Activated CD4-positive, alpha-beta memory T cell treated with anti-CD3 and anti-CD28 coated beads for 36 hours (primary cell): ENCODE measurements around the gene ZC2HC1B. TPM values are rescaled to one million over a fixed set of nuclear protein-coding genes. Genes with fewer than 3 reads are reported as not detected.
"Not testable (repeated sequence)": the region's sequence is repeated elsewhere in the genome, so short reads cannot be mapped to it uniquely, and the experiment has no call there.

Experiments
- CTCF ChIA-PET: fragments of 350-600 bp; sonication (Branson Sonifier 250); formaldehyde crosslinking; loops from one replicate; lab custom pipeline; 2021; ENCODE audit warnings: antibody characterized with exemption, inconsistent platforms; lab: Charles Lee
- POLR2A ChIA-PET: fragments of 350-600 bp; sonication (Branson Sonifier 250); formaldehyde crosslinking; loops from one replicate; lab custom pipeline; 2021; ENCODE audit warnings: antibody characterized with exemption; lab: Charles Lee
- DNase-seq: peaks from one replicate; pipeline ENCODE4 v3.0.0-alpha.2; 2020
- H3K27ac Mint-ChIP-seq: one replicate; pipeline ENCODE4 v1.8.0; 2021; ENCODE audit warnings: mixed read lengths
- H3K27me3 Mint-ChIP-seq: one replicate; pipeline ENCODE4 v1.8.0; 2021; ENCODE audit warnings: mixed read lengths
- H3K36me3 Mint-ChIP-seq: one replicate; pipeline ENCODE4 v1.8.0; 2021; ENCODE audit warnings: mixed read lengths
- H3K4me1 Mint-ChIP-seq: one replicate; pipeline ENCODE4 v1.8.0; 2021; ENCODE audit warnings: low read depth, mixed read lengths
- H3K4me3 Mint-ChIP-seq: one replicate; pipeline ENCODE4 v1.8.0; 2021; ENCODE audit warnings: mild to moderate bottlenecking, mixed read lengths
- H3K9me3 Mint-ChIP-seq: one replicate; pipeline ENCODE4 v1.8.0; 2021; ENCODE audit warnings: mixed read lengths
- intact Hi-C: fragments of 100-400 bp; cut with micrococcal nuclease; formaldehyde crosslinking; loops from one replicate; pipeline ENCODE4 v1.15.1; 2023
- total RNA-seq, 2 experiments: library from RNA; stranded (reverse); gene quantifications; one replicate each; pipeline ENCODE4 v1.2.3, GENCODE V29; 2021

The ZC2HC1B gene
- total RNA-seq, 2 experiments from 2014 or later = 0.24 TPM; not detected in 1

DNA sequence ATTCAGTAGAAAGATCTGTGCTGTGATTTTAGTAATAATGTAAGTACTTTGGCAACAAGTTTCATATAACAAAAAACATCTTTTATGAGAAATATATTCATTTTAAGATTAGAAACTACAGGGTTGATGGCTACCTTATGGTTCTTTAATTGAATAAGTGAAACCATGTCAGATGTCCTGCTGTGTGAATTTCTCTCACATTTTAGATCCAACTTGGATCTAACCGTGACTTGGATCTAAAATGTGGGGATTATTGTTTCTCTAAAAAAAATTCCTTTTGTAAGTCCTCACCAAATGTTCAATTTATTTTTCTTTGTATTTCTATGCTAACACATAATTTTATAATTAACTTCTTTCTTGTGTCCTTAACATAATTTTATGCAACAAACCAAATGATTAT is 30.4 kb downstream of the ZC2HC1B start:
- CTCF ChIA-PET = no interaction called here
- H3K4me1 Mint-ChIP-seq = peaks cover 2% of the 10 kb centered on the region
- no peaks in the 10 kb centered on the region for H3K36me3 Mint-ChIP-seq
- POLR2A ChIA-PET = no interaction called here
- no peak overlapping the region for H3K4me3 Mint-ChIP-seq
- intact Hi-C loops = no loop called here
- no peak for DNase-seq
- no peaks in the 10 kb centered on the region for H3K9me3 Mint-ChIP-seq
- H3K27ac Mint-ChIP-seq = no peak overlapping the region
- H3K27me3 Mint-ChIP-seq = no peaks in the 10 kb centered on the region

DNA sequence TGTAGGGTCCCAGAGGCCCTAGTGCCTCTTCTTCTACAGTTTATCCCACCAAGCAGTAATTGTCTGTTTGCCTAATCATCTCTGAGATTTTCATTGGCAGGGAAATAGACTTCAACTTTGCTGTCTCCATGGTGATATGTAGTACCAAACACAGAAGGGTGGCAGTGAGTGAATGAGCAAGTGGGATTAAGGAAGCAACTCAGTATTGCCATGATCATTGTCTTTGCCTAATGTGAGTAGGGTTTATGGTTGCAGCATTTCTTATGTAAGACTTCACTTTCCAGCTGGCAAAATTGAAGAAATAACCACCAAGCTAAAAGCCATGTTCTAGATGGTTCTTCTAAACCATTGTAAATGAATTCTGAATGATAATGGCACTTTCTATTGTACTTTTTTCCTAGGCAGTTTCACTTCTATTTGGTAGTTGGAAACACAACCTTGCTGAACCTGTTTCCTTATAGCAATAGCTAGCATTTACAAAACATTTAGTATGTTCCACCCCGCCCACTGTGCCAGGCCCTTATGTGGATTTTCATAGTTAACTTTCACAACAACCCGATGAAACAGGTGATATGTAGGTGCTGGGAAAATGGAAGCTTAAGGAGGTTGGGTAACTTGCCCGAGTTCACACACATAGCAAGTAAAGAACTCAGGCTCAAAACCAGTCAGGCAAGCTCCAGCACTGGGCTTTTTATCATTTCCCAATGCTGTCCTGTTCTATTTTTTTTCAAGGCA is 32.0 kb downstream of the ZC2HC1B start:
- no peak for DNase-seq
- ChIA-PET POLR2A (no interaction called here), CTCF (interaction anchor here (1.2 kb wide), 1 partner anchor 13 kb away, joined by 3 read pairs; no protein-coding TSS in a partner anchor)
- H3K4me1 Mint-ChIP-seq = peaks cover 2% of the 10 kb centered on the region
- no peak overlapping the region for H3K4me3 Mint-ChIP-seq
- intact Hi-C loops = no loop called here
- H3K27ac Mint-ChIP-seq = no peak overlapping the region
- H3K36me3 Mint-ChIP-seq = no peaks in the 10 kb centered on the region
- H3K9me3 Mint-ChIP-seq = no peaks in the 10 kb centered on the region
- H3K27me3 Mint-ChIP-seq = no peaks in the 10 kb centered on the region

DNA sequence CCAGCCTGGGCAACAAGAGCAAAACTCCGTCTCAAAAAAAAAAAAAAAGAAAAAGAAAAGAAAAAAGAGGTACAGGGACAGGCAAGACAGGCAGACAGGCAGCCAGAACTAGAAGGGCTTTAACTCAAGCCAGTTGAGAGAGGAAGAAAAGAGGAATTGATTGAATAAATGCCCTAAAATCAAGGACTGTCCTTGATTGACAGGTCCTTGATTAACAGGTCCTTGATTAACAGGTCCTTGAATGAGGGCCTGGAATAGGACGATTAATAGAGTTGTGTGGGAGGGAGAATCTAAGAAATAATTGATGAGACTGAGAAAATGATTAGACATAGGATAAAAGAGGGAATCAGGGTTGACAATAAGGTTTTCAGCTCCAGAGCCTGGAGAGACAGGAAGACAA is 36.1 kb downstream of the ZC2HC1B start:
- CTCF ChIA-PET = no interaction called here
- no peak overlapping the region for H3K4me3 Mint-ChIP-seq
- H3K4me1 Mint-ChIP-seq = peaks cover 13% of the 10 kb centered on the region
- no peaks in the 10 kb centered on the region for H3K36me3 Mint-ChIP-seq
- no peaks in the 10 kb centered on the region for H3K27me3 Mint-ChIP-seq
- intact Hi-C loops = no loop called here
- H3K27ac Mint-ChIP-seq = no peak overlapping the region
- H3K9me3 Mint-ChIP-seq = no peaks in the 10 kb centered on the region
- POLR2A ChIA-PET = no interaction called here
- no peak for DNase-seq

DNA sequence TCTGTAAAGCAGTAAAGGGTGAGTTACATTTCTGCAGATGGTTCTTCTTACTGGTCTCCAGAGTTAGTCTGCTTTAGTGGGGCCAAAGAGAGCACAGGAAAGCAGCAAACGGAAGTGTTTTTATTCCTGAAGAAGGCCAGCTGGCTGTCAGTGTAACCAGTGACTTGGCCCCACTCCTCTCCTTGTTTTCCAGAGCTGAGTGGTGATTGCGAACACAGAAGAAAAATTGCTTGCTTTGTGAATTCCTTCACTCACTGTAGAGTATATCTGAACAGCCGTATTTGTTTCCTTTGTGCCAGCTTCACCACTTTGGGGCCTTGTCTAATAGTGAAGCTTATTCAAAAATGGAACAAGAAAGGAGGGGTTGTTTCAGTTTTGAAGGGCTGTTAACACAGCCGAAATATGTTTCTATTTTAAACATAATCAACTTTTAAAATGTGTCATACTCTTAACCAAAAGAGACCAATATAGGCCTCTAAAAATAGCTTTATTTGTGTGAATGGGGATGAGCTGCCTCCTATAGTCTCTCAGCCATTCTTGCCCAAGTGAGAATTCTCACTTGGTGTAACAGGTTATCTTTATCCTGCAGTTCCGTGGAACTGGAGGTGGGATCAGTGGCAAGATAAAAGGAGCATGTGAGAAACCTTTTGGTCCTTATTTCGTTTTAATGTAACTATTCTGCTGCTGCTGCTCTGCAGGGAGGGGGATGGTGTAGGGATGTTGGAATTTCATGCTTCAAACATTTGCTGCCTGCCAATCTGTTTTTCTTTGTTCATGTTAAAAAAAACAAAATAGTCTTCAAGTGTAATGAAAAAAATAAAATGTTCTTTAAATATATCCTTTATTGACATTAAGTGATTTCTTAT is 37.8 kb downstream of the ZC2HC1B start:
- Mint-ChIP-seq H3K27me3 (no peaks in the 10 kb centered on the region), H3K27ac (no peak overlapping the region), H3K9me3 (no peaks in the 10 kb centered on the region), H3K4me1 (peaks cover 10% of the 10 kb centered on the region), H3K4me3 (no peak overlapping the region), H3K36me3 (no peaks in the 10 kb centered on the region)
- intact Hi-C loops = no loop called here
- peak; percentile 14 for DNase-seq
- POLR2A ChIA-PET = interaction anchor here (0.8 kb wide), 1 partner anchor 163 kb away, joined by 3 read pairs; no protein-coding TSS in a partner anchor
- CTCF ChIA-PET = interaction anchor here (0.6 to 2.1 kb wide), 4 partner anchors 20 to 40 kb away, joined by 3 to 12 read pairs (median 4); no protein-coding TSS in a partner anchor

DNA sequence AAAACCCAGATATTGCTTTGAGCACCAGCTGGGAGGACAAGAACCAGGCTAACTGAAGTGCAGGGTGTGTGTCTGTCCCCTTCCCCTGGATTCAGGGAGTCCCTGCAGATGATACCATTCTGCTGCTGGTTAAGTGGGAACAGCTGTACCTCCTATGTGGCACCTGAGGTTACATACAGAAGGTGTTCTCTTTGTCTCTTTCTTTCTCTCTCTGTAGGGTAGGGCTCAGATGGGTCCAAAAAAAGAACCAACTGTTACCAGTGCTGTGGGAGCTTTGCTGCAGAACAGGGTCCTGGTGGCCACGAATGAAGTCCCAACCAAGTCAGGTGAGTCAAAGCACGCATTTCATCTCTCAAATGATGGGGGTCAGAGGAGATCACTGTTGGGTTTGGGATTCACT is 38.6 kb downstream of the ZC2HC1B start:
- intact Hi-C loops = no loop called here
- ChIA-PET POLR2A (no interaction called here), CTCF (interaction anchor here (1.0 to 2.1 kb wide), 3 partner anchors 37 to 40 kb away, joined by 3 to 12 read pairs (median 4); no protein-coding TSS in a partner anchor)
- H3K27ac Mint-ChIP-seq = no peak overlapping the region
- H3K4me3 Mint-ChIP-seq = no peak overlapping the region
- H3K4me1 Mint-ChIP-seq = peaks cover 10% of the 10 kb centered on the region
- no peaks in the 10 kb centered on the region for H3K36me3 Mint-ChIP-seq
- H3K27me3 Mint-ChIP-seq = no peaks in the 10 kb centered on the region
- H3K9me3 Mint-ChIP-seq = no peaks in the 10 kb centered on the region
- DNase-seq = no peak

DNA sequence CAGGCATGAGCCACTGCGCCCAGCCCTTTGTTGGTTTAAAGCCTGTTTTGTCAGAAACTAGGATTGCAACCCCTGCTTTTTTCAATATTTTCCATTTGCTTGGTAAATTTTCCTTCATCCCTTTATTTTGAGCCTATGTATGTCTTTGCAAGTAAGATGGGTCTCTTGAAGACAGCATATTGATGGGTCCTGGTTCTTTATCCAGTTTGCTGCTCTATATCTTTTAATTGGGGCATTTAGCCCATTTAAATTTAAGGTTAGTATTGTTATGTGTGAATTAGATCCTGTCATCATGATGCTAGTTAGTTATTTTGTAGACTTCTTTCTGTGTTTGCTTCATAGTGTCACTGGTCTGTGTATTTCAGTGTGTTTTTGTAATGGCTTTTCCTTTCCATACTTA is 46.8 kb downstream of the ZC2HC1B start:
- Mint-ChIP-seq H3K4me1 (no peaks in the 10 kb centered on the region), H3K27ac (no peak overlapping the region), H3K27me3 (no peaks in the 10 kb centered on the region), H3K36me3 (peaks cover 13% of the 10 kb centered on the region), H3K9me3 (peaks cover 24% of the 10 kb centered on the region), H3K4me3 (no peak overlapping the region)
- ChIA-PET CTCF (no interaction called here), POLR2A (no interaction called here)
- intact Hi-C loops = no loop called here
- no peak for DNase-seq

DNA sequence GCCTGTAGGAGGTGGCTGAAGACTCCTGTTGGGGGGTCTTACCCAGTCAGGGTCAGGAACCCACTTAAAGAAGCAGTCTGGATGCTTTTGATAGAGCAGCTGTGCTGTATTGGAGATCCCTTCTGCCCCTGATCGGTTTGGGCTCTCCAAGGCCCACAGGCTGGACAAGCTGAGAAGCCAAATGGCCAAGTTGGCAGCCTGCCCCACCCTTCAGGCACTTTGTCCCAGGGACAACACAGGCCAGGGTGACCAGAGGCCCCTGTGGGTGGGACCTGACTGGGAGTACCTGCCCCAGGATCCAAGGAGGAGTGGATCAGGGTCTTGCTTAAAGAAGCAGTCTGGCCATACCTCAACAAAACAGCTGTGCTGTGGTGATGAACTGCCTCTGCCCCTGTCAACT is 48.4 kb downstream of the ZC2HC1B start:
- CTCF ChIA-PET = interaction anchor here (1.3 kb wide), 1 partner anchor 337 kb away, joined by 3 read pairs; no protein-coding TSS in a partner anchor

DNA sequence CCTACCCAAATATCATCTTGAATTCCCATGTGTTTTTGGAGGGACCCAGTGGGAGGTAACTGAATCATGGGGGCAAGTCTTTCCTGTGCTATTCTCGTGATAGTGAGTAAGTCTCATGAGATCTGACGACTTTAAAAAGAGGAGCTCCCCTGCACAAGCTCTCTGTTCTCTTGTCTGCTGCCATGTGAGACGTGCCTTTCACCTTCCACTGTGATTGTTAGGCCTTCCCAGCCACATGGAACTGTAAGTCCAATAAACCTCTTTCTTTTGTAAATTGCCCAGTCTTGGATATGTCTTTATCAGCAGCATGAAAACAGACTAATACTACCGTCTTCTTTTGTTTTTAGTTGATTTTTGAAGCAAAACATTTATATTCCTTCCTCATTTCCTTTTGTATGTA is 52.8 kb downstream of the ZC2HC1B start:
- Mint-ChIP-seq H3K9me3 (peaks cover 31% of the 10 kb centered on the region), H3K36me3 (peaks cover 13% of the 10 kb centered on the region)
- DNase-seq, H3K27ac Mint-ChIP-seq, H3K4me3 Mint-ChIP-seq, H3K4me1 Mint-ChIP-seq, POLR2A ChIA-PET, H3K27me3 Mint-ChIP-seq, intact Hi-C loops, CTCF ChIA-PET: not testable (repeated sequence)

More for the DNA sequence above, 48.4 kb downstream of the ZC2HC1B start:
- peaks cover 17% of the 10 kb centered on the region for H3K36me3 Mint-ChIP-seq
- peaks cover 31% of the 10 kb centered on the region for H3K9me3 Mint-ChIP-seq
- POLR2A ChIA-PET = no interaction called here
- H3K27ac Mint-ChIP-seq = no peak overlapping the region
- DNase-seq = no peak
- H3K4me3 Mint-ChIP-seq = no peak overlapping the region
- intact Hi-C loops = no loop called here
- no peaks in the 10 kb centered on the region for H3K4me1 Mint-ChIP-seq
- H3K27me3 Mint-ChIP-seq = no peaks in the 10 kb centered on the region

DNA sequence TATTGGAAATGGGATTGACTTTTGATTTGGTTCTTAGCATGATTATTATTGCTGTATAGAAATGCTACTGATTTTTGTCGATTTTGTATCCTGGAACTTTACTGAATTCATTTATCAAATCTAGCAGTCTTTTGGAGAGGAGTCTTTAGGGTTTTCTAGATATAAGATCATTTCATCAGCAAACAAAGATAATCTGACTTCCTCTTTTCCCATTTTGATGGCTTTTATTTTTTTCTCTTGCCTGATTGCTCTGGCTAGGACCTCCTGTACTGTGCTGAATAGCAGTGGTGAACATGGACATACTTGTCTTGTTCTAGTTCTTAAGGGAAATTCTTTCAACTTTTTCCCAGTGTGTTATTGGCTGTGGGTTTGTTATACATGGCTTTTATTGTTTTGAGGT is 64.6 kb downstream of the ZC2HC1B start:
- ChIA-PET POLR2A (no interaction called here), CTCF (no interaction called here)
- Mint-ChIP-seq H3K27ac (no peak overlapping the region), H3K4me1 (no peaks in the 10 kb centered on the region), H3K36me3 (peaks cover 10% of the 10 kb centered on the region), H3K4me3 (no peak overlapping the region), H3K9me3 (peaks cover 12% of the 10 kb centered on the region), H3K27me3 (peaks cover 1% of the 10 kb centered on the region)
- DNase-seq = no peak
- intact Hi-C loops = no loop called here

DNA sequence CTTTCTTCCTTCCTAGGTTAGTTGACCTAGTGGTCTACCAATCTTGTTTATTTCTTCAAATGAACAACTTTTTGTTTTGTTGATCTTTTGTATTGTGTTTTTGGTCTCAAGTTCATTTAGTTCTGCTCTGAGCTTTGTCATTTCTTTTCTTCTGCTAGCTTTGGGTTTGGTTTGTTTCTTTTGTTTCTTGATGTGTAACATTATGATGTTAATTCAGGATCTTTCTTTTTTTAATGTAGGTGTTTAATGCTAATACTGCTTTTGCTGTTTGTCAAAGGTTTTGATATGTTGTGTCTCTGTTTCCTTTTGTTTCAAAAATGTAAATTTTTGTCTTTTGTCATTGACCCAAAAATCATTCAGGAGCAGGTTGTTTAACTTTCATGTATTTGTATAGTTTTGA is 65.7 kb downstream of the ZC2HC1B start:
- Mint-ChIP-seq H3K27ac (no peak overlapping the region), H3K9me3 (peaks cover 12% of the 10 kb centered on the region), H3K4me3 (no peak overlapping the region), H3K27me3 (peaks cover 1% of the 10 kb centered on the region), H3K4me1 (no peaks in the 10 kb centered on the region), H3K36me3 (peaks cover 10% of the 10 kb centered on the region)
- intact Hi-C loops = no loop called here
- POLR2A ChIA-PET = no interaction called here
- CTCF ChIA-PET = no interaction called here
- DNase-seq = no peak

DNA sequence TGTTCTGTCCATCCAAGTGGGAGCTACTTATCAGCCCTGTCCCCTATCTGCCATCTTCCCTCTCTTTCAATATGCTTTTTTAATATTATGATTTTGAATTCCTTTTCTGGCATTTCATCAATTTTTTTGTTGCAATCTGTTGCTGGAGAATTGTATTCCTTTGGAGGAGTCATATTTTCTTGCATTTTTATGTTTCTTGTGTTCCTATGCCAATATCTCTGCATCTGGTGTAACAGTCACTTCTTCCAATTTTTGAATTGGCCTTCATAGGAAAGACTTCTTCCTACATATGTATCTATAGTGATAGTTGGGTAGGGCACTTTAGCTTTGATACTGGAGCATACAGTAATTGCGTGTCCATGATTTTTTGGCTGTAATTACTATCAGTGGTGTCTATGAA is 70.1 kb downstream of the ZC2HC1B start:
- Mint-ChIP-seq H3K36me3 (peaks cover 10% of the 10 kb centered on the region), H3K4me3 (no peak overlapping the region), H3K4me1 (no peaks in the 10 kb centered on the region), H3K9me3 (peaks cover 12% of the 10 kb centered on the region), H3K27ac (no peak overlapping the region), H3K27me3 (no peaks in the 10 kb centered on the region)
- intact Hi-C loops = no loop called here
- ChIA-PET CTCF (no interaction called here), POLR2A (no interaction called here)
- DNase-seq = no peak

DNA sequence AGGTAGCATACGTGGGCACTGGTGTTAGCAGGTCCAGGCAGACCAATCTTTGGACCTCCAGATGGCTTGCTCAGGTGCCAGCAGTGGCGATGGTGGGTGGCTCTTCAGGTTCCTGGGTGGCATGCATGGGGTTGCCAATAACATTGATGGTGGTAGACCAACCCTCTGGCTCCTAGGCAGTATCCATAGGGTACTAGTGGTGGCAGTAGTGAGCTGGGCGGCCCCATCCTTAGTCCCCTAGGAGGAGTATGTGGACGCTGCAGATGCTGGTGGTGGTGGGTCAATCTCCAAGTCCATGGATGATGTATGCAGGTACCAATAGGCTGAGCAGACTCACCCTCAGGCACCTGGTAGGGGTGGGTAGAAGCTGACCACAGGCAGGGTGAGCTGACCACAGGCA is 70.6 kb downstream of the ZC2HC1B start:
- ChIA-PET POLR2A (no interaction called here), CTCF (interaction anchor here (0.6 kb wide), 1 partner anchor 746 kb away, joined by 3 read pairs; no protein-coding TSS in a partner anchor)
- no peak for DNase-seq
- H3K4me3 Mint-ChIP-seq = no peak overlapping the region
- no peaks in the 10 kb centered on the region for H3K4me1 Mint-ChIP-seq
- H3K27me3 Mint-ChIP-seq = peaks cover under 1% of the 10 kb centered on the region
- H3K36me3 Mint-ChIP-seq = peaks cover 10% of the 10 kb centered on the region
- intact Hi-C loops = no loop called here
- no peak overlapping the region for H3K27ac Mint-ChIP-seq
- peaks cover 12% of the 10 kb centered on the region for H3K9me3 Mint-ChIP-seq
